Central memory CD8-positive, alpha-beta T cell (primary cell): ENCODE results near the gene ATRX.
"Not testable (repeated sequence)": the region's sequence is repeated elsewhere in the genome, so short reads cannot be mapped to it uniquely, and the experiment has no call there.

ENCODE experiments used
- ATAC-seq: fragments of 150-1000 bp; cut with Tn5 transposase; replicated peaks from 2 replicates; pipeline ENCODE4 v1.10.0; 2022; ENCODE audit warnings: mild to moderate bottlenecking, moderate FRiP score, moderate number of reproducible peaks; ENCODE audit not compliant: poor library complexity, severe bottlenecking; ENCODE audit errors: extremely low read depth
- DNase-seq, 2 donors: peaks; one replicate each; pipeline ENCODE4 v3.0.0; 2021; ENCODE audit warnings: low spot score in 2 of 2
- H3K27ac Mint-ChIP-seq: one replicate; pipeline ENCODE4 v1.8.0; 2022; ENCODE audit warnings: low read depth, mild to moderate bottlenecking, moderate library complexity, mixed read lengths
- H3K27me3 Mint-ChIP-seq: one replicate; pipeline ENCODE4 v1.8.0; 2022; ENCODE audit warnings: mixed read lengths
- H3K36me3 Mint-ChIP-seq: one replicate; pipeline ENCODE4 v1.8.0; 2022; ENCODE audit warnings: mild to moderate bottlenecking, moderate library complexity, mixed read lengths; ENCODE audit not compliant: insufficient read depth
- H3K4me1 Mint-ChIP-seq: one replicate; pipeline ENCODE4 v1.8.0; 2022; ENCODE audit warnings: mixed read lengths
- H3K4me3 Mint-ChIP-seq: one replicate; pipeline ENCODE4 v1.8.0; 2022; ENCODE audit warnings: mild to moderate bottlenecking, moderate library complexity, mixed read lengths
- H3K9me3 Mint-ChIP-seq: one replicate; pipeline ENCODE4 v1.8.0; 2022; ENCODE audit warnings: mixed read lengths

Gene ATRX

DNA sequence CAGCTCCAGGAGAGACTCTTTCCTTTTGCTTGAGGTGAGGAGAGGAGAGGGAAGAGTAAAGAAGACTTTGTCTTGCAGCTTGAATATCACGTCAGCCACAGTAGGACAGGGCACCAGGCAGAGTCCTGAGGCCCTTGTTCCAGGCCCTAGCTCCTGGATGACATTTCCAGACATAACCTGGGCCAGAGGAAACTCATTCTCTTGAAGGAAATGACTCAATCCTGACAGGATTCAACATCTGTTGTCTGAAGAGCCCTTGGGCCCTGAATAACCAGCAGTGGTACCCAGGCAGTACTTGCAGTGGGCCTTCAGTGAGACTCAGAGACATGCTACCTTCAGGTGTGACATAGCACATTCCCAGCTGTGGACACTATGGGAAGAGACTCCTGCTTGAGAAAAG lies 276.0 kb downstream of the ATRX start:
- Mint-ChIP-seq H3K27ac (no peak overlapping the region), H3K9me3 (no peaks in the 10 kb centered on the region), H3K36me3 (peaks cover 29% of the 10 kb centered on the region)

DNA sequence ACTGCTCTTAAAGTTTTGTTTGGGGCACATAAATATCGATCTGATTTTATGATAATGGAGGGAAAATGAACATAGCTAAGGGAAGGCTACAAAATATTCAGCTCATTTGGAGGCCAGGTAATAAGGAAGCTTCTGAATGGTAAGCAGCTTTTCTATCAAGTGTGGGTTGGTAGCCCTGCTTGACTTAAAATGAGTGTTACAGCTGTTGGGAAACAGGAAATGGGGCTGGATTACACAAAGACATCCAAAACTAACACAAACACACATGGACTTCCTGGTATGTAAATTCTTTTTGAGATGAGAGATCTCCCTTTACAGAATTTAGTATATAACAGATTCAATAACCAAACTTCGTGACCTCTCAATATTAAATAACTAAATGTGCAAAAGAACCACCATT lies 280.8 kb downstream of the ATRX start:
- Mint-ChIP-seq H3K27ac (no peak overlapping the region), H3K36me3 (peaks cover 12% of the 10 kb centered on the region), H3K9me3 (no peaks in the 10 kb centered on the region), H3K4me3 (no peak overlapping the region), H3K27me3 (no peaks in the 10 kb centered on the region), H3K4me1 (peaks cover 4% of the 10 kb centered on the region)
- ATAC-seq: no peak
- no peak for DNase-seq

More for the DNA sequence above, 276.0 kb downstream of the ATRX start:
- no peak for ATAC-seq
- Mint-ChIP-seq H3K4me1 (peaks cover 8% of the 10 kb centered on the region), H3K27me3 (no peaks in the 10 kb centered on the region), H3K4me3 (no peak overlapping the region)
- DNase-seq: no peak

DNA sequence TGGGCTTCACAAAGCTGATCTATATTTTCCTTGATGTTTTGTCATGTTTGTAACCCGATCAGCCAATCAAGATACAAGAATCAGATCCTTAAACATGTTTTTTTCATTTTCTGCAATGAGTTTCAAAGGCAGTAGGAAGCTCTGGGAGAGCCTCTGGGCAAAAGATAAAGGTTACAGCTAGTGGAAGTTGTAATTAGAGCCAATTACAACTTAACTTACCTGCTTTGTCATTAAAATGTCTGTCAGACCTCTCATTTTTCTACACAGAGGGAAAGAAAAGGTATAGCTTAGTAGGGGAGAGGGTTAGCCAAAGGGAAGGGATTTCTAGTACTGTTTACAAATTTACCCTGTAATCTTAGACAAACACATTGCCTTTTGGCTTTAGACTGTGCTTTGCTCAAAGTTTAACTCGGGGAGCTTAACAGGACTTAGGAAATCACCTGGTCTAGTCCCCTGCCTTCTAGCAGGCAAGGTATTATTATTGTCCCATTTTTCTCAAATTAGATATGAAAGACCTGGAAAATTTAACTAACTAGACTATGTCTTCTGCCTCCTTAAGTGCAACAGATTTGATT lies 283.0 kb downstream of the ATRX start:
- DNase-seq (no peak), ATAC-seq (no peak)
- no peaks in the 10 kb centered on the region for H3K9me3 Mint-ChIP-seq
- no peaks in the 10 kb centered on the region for H3K27me3 Mint-ChIP-seq
- H3K36me3 Mint-ChIP-seq: peaks cover 11% of the 10 kb centered on the region
- peak overlapping the region; percentile 62 for H3K27ac Mint-ChIP-seq
- peaks cover 4% of the 10 kb centered on the region for H3K4me1 Mint-ChIP-seq
- no peak overlapping the region for H3K4me3 Mint-ChIP-seq

DNA sequence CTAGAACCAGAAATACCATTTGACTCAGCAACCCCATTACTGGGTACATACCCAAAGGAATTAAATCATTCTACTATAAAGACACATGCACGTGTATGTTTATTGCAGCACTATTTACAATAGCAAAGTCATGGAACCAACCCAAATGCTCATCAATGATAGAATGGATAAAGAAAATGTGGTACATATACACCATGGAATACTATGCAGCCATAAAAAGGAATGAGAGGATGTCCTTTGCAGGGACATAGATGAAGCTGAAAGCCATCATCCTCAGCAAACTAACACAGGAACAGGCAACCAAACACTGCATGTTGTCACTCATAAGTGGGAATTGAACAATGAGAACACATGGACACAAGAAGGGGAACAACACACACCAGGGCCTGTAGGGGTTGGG lies 285.9 kb downstream of the ATRX start:
- not testable (repeated sequence) for H3K27me3 Mint-ChIP-seq, DNase-seq, H3K9me3 Mint-ChIP-seq, H3K4me3 Mint-ChIP-seq, H3K36me3 Mint-ChIP-seq, H3K4me1 Mint-ChIP-seq, H3K27ac Mint-ChIP-seq, ATAC-seq

DNA sequence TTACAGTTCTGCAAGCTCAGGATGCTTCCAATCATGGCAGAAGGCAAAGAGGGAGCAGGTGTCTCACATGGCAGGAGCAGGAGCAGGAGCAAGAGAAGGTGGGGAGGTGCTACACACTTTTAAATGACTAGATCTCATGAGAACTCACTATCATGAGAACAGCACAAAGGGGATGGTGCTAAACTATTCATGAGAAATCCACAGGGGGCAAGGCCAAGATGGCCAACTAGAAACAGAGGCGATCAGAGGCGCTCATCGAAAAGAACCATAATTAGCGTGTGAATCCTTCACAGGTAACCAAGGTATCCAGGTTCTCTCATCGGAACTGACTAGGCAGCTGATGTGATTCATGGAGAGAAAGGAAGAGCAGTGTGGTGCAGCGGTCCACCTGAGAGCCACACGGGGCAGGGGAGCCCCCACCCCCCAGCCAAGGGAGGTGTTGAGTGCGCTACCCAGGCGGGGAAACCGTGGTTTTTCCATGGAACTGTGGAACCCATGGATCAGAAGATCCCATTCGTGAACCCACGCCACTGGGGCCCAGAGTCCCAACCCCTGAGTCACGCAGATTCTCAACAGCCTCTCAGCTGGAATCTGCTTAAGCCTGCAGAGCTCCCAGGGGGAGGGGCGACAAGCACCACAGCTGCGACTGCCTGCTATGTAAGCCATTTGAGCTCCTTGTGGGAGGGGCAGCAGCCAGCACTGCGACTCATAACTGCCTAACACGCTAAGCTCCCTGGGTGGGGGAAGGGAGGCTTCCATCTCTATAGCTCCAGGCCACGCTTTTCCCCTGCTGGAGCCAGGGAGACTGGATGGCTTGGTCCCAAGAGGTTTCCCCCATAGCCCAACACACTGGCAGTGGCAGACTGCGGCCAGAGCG lies 292.1 kb downstream of the ATRX start:
- no peak overlapping the region for H3K4me3 Mint-ChIP-seq
- H3K9me3 Mint-ChIP-seq: no peaks in the 10 kb centered on the region
- H3K27me3 Mint-ChIP-seq: no peaks in the 10 kb centered on the region
- peaks cover 6% of the 10 kb centered on the region for H3K36me3 Mint-ChIP-seq
- no peaks in the 10 kb centered on the region for H3K4me1 Mint-ChIP-seq
- no peak for DNase-seq
- H3K27ac Mint-ChIP-seq: no peak overlapping the region
- no peak for ATAC-seq

DNA sequence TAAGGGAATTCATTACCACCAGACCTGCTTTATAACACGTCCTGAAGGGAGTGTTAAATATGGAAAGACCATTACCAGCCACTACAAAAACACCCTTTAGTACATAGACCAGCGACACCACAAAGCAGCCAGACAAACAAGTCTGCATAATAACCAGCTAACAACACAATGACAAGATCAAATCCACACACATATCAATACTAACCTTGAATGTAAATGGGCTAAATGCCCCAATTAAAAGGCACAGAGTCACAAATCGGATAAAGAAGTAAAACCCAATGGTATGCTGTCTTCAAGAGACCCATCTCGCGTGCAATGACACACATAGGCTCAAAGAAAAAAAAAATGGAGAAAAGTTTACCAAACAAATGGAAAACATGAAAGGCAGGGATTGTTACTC lies 302.0 kb downstream of the ATRX start:
- ATAC-seq: no peak
- peaks cover 15% of the 10 kb centered on the region for H3K27me3 Mint-ChIP-seq
- peaks cover 11% of the 10 kb centered on the region for H3K9me3 Mint-ChIP-seq
- no peak overlapping the region for H3K4me3 Mint-ChIP-seq
- H3K36me3 Mint-ChIP-seq: no peaks in the 10 kb centered on the region
- H3K27ac Mint-ChIP-seq: no peak overlapping the region
- no peaks in the 10 kb centered on the region for H3K4me1 Mint-ChIP-seq
- no peak for DNase-seq

DNA sequence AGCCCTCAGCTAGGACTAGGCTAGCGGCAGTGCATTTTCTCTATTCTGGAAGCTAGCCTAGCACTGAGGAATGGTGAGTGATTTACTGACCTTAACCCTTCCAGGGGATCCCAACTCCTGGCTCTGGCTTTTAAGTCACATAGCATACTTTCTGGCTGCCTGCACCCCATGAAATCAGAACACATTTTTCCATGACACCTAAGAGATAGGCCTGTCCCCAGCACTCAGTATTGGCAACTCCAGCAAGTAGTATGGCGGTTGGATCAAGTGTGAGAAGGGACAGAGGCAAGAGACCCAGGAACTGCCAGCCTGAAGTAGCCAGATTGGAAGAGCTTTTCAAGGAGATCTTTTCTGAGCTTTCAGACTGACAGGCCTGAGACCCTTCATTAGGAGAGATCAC lies 330.6 kb downstream of the ATRX start:
- ATAC-seq: no peak
- Mint-ChIP-seq H3K27me3 (no peaks in the 10 kb centered on the region), H3K4me1 (no peaks in the 10 kb centered on the region), H3K27ac (no peak overlapping the region), H3K9me3 (no peaks in the 10 kb centered on the region), H3K36me3 (no peaks in the 10 kb centered on the region), H3K4me3 (no peak overlapping the region)
- no peak for DNase-seq
